ENCODE results near the gene DUS2.
A peak's percentile ranks its signal among the peaks of the same experiment; 100 is the strongest.

The DUS2 gene

GRCh38 chr16:68047987-68048386 lies 24.9 kb downstream of the DUS2 start:
- no peak for DNase-seq

GRCh38 chr16:68049449-68049848 lies 26.4 kb downstream of the DUS2 start:
- DNase-seq: peak; percentile 17

- no peak for DNase-seq
These were observed 32.3 kb downstream of the DUS2 start for GRCh38 chr16:68055395-68055794.

GRCh38 chr16:68059804-68060203 lies 36.7 kb downstream of the DUS2 start:
- peak; percentile 50 for DNase-seq

GRCh38 chr16:68061396-68061795 lies 38.3 kb downstream of the DUS2 start:
- DNase-seq: peak; percentile 46

- DNase-seq: peak; percentile 66
These were observed 39.9 kb downstream of the DUS2 start for GRCh38 chr16:68062910-68063393.

- peak; percentile 87 for DNase-seq
These were observed 41.8 kb downstream of the DUS2 start for GRCh38 chr16:68064791-68065365.

GRCh38 chr16:68065716-68066305 lies 42.7 kb downstream of the DUS2 start:
- DNase-seq: no peak

- no peak for DNase-seq
These were observed 43.7 kb downstream of the DUS2 start for GRCh38 chr16:68066763-68067162.

GRCh38 chr16:68068926-68069325 lies 45.8 kb downstream of the DUS2 start:
- DNase-seq: no peak

GRCh38 chr16:68069511-68070248 lies 46.6 kb downstream of the DUS2 start:
- DNase-seq: peak; percentile 76

- DNase-seq: no peak
These were observed 47.2 kb downstream of the DUS2 start for GRCh38 chr16:68070249-68070730.

GRCh38 chr16:68070806-68071517 lies 47.9 kb downstream of the DUS2 start:
- no peak for DNase-seq

- DNase-seq: no peak
These were observed 48.4 kb downstream of the DUS2 start for GRCh38 chr16:68071518-68071901.

GRCh38 chr16:68072038-68072695 lies 49.1 kb downstream of the DUS2 start:
- no peak for DNase-seq

GRCh38 chr16:68073902-68074760 lies 51.0 kb downstream of the DUS2 start:
- DNase-seq: no peak

- DNase-seq: peak; percentile 81
These were observed 51.9 kb downstream of the DUS2 start for GRCh38 chr16:68074850-68075555.

GRCh38 chr16:68075980-68076379 lies 52.9 kb downstream of the DUS2 start:
- DNase-seq: no peak

GRCh38 chr16:68076560-68076959 lies 53.5 kb downstream of the DUS2 start:
- no peak for DNase-seq

GRCh38 chr16:68077866-68078700 lies 55.0 kb downstream of the DUS2 start:
- DNase-seq: no peak

All from activated effector memory CD4-positive, alpha-beta T cell treated with anti-CD3 and anti-CD28 coated beads, Interleukin-2, amount 50 U/mL, for 16 hours (primary cell).